HEK293T (cell line): ENCODE data around the gene CPED1.
"Not testable (repeated sequence)": the region's sequence is repeated elsewhere in the genome, so short reads cannot be mapped to it uniquely, and the experiment has no call there.

Source experiments
- ARNT ChIP-seq: fragments of 450-650 bp; IDR thresholded peaks from 2 replicates; pipeline ENCODE4 v1.6.1; 2017; ENCODE audit warnings: mild to moderate bottlenecking
- BHLHE40 ChIP-seq: fragments of 450-650 bp; IDR thresholded peaks from 2 replicates; pipeline ENCODE4 v1.6.1; 2016; ENCODE audit warnings: mild to moderate bottlenecking, moderate library complexity, borderline replicate concordance
- CTBP1 ChIP-seq: fragments of 450-650 bp; IDR thresholded peaks from 2 replicates; pipeline ENCODE4 v1.6.1; 2016; ENCODE audit warnings: borderline replicate concordance
- FOXM1 ChIP-seq: fragments of 450-650 bp; IDR thresholded peaks from 2 replicates; pipeline ENCODE4 v1.6.1; 2017; ENCODE audit warnings: mild to moderate bottlenecking, borderline replicate concordance
- HDGF ChIP-seq: fragments of 450-650 bp; IDR thresholded peaks from 2 replicates; pipeline ENCODE4 v1.6.1; 2017; ENCODE audit warnings: antibody characterized with exemption, borderline replicate concordance
- LEF1 ChIP-seq: fragments of 450-650 bp; IDR thresholded peaks from 2 replicates; pipeline ENCODE4 v1.6.1; 2017; ENCODE audit warnings: mild to moderate bottlenecking, borderline replicate concordance
- NFRKB ChIP-seq: fragments of 450-650 bp; IDR thresholded peaks from 2 replicates; pipeline ENCODE4 v1.6.1; 2016; ENCODE audit warnings: mild to moderate bottlenecking, moderate library complexity
- SP1 ChIP-seq: fragments of 450-650 bp; IDR thresholded peaks from 2 replicates; pipeline ENCODE4 v1.6.1; 2017
- SUZ12 ChIP-seq: fragments of 450-650 bp; IDR thresholded peaks from 2 replicates; pipeline ENCODE4 v1.6.1; 2016; ENCODE audit warnings: mild to moderate bottlenecking
- TARDBP ChIP-seq: fragments of 450-650 bp; IDR thresholded peaks from 2 replicates; pipeline ENCODE4 v1.6.1; 2016
- ZNF384 ChIP-seq: fragments of 450-650 bp; IDR thresholded peaks from 2 replicates; pipeline ENCODE4 v1.6.1; 2016

- TF ChIP-seq CTBP1, ARNT, SP1, ZNF384, BHLHE40, TARDBP, FOXM1, HDGF, SUZ12, LEF1, NFRKB: not testable (repeated sequence)
These were observed 71.5 kb downstream of the CPED1 start for GRCh38 chr7:121059979-121060509.
